Calu3 (cell line): ENCODE data around the gene WRAP53. TPM values are rescaled to one million over a fixed set of nuclear protein-coding genes. Genes with fewer than 3 reads are reported as not detected.

Source experiments
- BruUV-seq: library from RNA; stranded (reverse); fragments of 400-500 nt; replicated peaks from 2 replicates; lab custom pipeline; 2021; lab: Mats Ljungman, UMichigan
- CTCF ChIA-PET: fragments of 300-600 bp; sonication (Branson Sonifier 250); formaldehyde crosslinking; loops from one replicate; lab custom pipeline; 2022; ENCODE audit warnings: antibody characterized with exemption; lab: Charles Lee
- DNase-seq: peaks from one replicate; pipeline ENCODE4 v3.0.0; 2022
- H3K27ac Mint-ChIP-seq: one replicate; pipeline ENCODE4 v1.8.0; 2022; ENCODE audit warnings: mixed read lengths; ENCODE audit not compliant: unreplicated experiment
- H3K27me3 Mint-ChIP-seq: one replicate; pipeline ENCODE4 v1.8.0; 2022; ENCODE audit warnings: mixed read lengths; ENCODE audit not compliant: unreplicated experiment
- H3K36me3 Mint-ChIP-seq: one replicate; pipeline ENCODE4 v1.8.0; 2022; ENCODE audit warnings: mild to moderate bottlenecking, moderate library complexity, mixed read lengths; ENCODE audit not compliant: insufficient read depth, unreplicated experiment
- H3K4me1 Mint-ChIP-seq: one replicate; pipeline ENCODE4 v1.8.0; 2022; ENCODE audit warnings: mild to moderate bottlenecking, low read depth, mixed read lengths; ENCODE audit not compliant: unreplicated experiment
- H3K4me3 Mint-ChIP-seq: one replicate; pipeline ENCODE4 v1.8.0; 2022; ENCODE audit warnings: mild to moderate bottlenecking, low read depth, moderate library complexity, mixed read lengths; ENCODE audit not compliant: unreplicated experiment
- H3K9me3 Mint-ChIP-seq: one replicate; pipeline ENCODE4 v1.8.0; 2022; ENCODE audit warnings: low read depth, mixed read lengths; ENCODE audit not compliant: unreplicated experiment
- intact Hi-C: fragments of 100-400 bp; cut with micrococcal nuclease; formaldehyde crosslinking; loops from one replicate; pipeline ENCODE4 v1.10.0; 2022; ENCODE audit not compliant: unreplicated experiment
- total RNA-seq: library from RNA; stranded (reverse); gene quantifications from 2 replicates; pipeline ENCODE4 v1.2.3, GENCODE V29; 2022
- TF ChIP-seq, protein P1 (sequence below): fragments of 200-600 bp; IDR thresholded peaks from one replicate; pipeline ENCODE4 v1.8.0; 2022; ENCODE audit warnings: antibody characterized with exemption; ENCODE audit not compliant: unreplicated experiment

The WRAP53 gene
- total RNA-seq, 1 experiment from 2014 or later: 10.1 TPM

GRCh38 chr17:7707858-7708750, 19.8 kb downstream of the WRAP53 start:
- no peak for DNase-seq
- Mint-ChIP-seq H3K9me3 (no peaks in the 10 kb centered on the region), H3K36me3 (peaks cover 8% of the 10 kb centered on the region), H3K4me1 (no peaks in the 10 kb centered on the region), H3K27ac (no peak overlapping the region), H3K27me3 (peaks cover 96% of the 10 kb centered on the region), H3K4me3 (no peak overlapping the region)
- intact Hi-C loops: no loop called here
- TF ChIP-seq, protein P1, sequence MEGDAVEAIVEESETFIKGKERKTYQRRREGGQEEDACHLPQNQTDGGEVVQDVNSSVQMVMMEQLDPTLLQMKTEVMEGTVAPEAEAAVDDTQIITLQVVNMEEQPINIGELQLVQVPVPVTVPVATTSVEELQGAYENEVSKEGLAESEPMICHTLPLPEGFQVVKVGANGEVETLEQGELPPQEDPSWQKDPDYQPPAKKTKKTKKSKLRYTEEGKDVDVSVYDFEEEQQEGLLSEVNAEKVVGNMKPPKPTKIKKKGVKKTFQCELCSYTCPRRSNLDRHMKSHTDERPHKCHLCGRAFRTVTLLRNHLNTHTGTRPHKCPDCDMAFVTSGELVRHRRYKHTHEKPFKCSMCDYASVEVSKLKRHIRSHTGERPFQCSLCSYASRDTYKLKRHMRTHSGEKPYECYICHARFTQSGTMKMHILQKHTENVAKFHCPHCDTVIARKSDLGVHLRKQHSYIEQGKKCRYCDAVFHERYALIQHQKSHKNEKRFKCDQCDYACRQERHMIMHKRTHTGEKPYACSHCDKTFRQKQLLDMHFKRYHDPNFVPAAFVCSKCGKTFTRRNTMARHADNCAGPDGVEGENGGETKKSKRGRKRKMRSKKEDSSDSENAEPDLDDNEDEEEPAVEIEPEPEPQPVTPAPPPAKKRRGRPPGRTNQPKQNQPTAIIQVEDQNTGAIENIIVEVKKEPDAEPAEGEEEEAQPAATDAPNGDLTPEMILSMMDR: no peak
- BruUV-seq: no TSS peak
- CTCF ChIA-PET: no interaction called here

GRCh38 chr17:7709031-7709430, 20.8 kb downstream of the WRAP53 start:
- CTCF ChIA-PET: no interaction called here

DNA sequence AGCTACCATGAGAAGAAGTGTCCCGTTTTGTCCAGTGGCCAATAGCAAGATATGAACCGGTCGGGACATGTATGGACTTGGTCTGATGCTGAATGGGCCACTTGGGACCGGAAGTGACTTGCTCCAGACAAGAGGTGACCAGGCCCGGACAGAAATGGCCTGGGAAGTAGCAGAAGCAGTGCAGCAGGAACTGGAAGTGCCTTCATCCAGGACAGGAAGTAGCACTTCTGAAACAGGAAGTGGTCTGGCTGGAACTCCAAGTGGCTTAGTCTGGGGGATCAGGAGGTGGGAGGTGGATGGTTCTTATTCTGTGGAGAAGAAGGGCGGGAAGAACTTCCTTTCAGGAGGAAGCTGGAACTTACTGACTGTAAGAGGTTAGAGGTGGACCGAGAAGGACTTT, 22.0 kb downstream of the WRAP53 start:
- Mint-ChIP-seq H3K4me3 (no peak overlapping the region), H3K4me1 (no peaks in the 10 kb centered on the region), H3K9me3 (no peaks in the 10 kb centered on the region), H3K27ac (no peak overlapping the region), H3K36me3 (no peaks in the 10 kb centered on the region), H3K27me3 (peaks cover 97% of the 10 kb centered on the region)
- TF ChIP-seq, protein P1: no peak
- DNase-seq: no peak
- intact Hi-C loops: no loop called here
- no TSS peak for BruUV-seq
- CTCF ChIA-PET: no interaction called here

More at GRCh38 chr17:7709031-7709430, 20.8 kb downstream of the WRAP53 start:
- TF ChIP-seq, protein P1: no peak
- intact Hi-C loops: no loop called here
- no peak for DNase-seq
- Mint-ChIP-seq H3K27ac (no peak overlapping the region), H3K4me3 (no peak overlapping the region), H3K9me3 (no peaks in the 10 kb centered on the region), H3K36me3 (no peaks in the 10 kb centered on the region), H3K4me1 (no peaks in the 10 kb centered on the region), H3K27me3 (peaks cover 98% of the 10 kb centered on the region)
- no TSS peak for BruUV-seq

- H3K27me3 Mint-ChIP-seq: peaks cover 97% of the 10 kb centered on the region
- peaks cover 4% of the 10 kb centered on the region for H3K4me1 Mint-ChIP-seq
- no peak overlapping the region for H3K4me3 Mint-ChIP-seq
- CTCF ChIA-PET: no interaction called here
- no TSS peak for BruUV-seq
- no peak overlapping the region for H3K27ac Mint-ChIP-seq
- intact Hi-C loops: no loop called here
- TF ChIP-seq, protein P1: no peak
- no peak for DNase-seq
- H3K9me3 Mint-ChIP-seq: no peaks in the 10 kb centered on the region
- no peaks in the 10 kb centered on the region for H3K36me3 Mint-ChIP-seq
Observed at GRCh38 chr17:7711051-7711755, 22.9 kb downstream of the WRAP53 start.
